Hepatocyte (in vitro differentiated cells): Measurements from ENCODE around the gene MACROD2. TPM values are rescaled to one million over a fixed set of nuclear protein-coding genes. Genes with fewer than 3 reads are reported as not detected.
A peak's percentile ranks its signal among the peaks of the same experiment; 100 is the strongest.

Source experiments
- DNase-seq: peaks from one replicate; pipeline ENCODE4 v3.0.0-alpha.2; 2016; ENCODE audit warnings: low spot score
- H2AFZ ChIP-seq: fragments of 200-600 bp; sonication (generic); 2 replicates; pipeline ENCODE4 v1.6.0; 2016; ENCODE audit warnings: antibody characterized with exemption, mild to moderate bottlenecking
- H3K27ac ChIP-seq: fragments of 200-600 bp; sonication (generic); 2 replicates; pipeline ENCODE4 v1.5.1; 2016; ENCODE audit warnings: mild to moderate bottlenecking
- H3K27me3 ChIP-seq: fragments of 200-600 bp; sonication (generic); 2 replicates; pipeline ENCODE4 v1.6.1; 2016
- H3K36me3 ChIP-seq: fragments of 200-600 bp; sonication (generic); replicated peaks from 2 replicates; pipeline ENCODE4 v1.5.1; 2016; ENCODE audit warnings: low read depth; ENCODE audit not compliant: insufficient read depth
- H3K4me1 ChIP-seq: fragments of 200-600 bp; sonication (generic); 2 replicates; pipeline ENCODE4 v1.5.1; 2016; ENCODE audit warnings: mild to moderate bottlenecking, moderate library complexity; ENCODE audit not compliant: insufficient read depth
- H3K4me2 ChIP-seq: fragments of 200-600 bp; sonication (generic); 2 replicates; pipeline ENCODE4 v1.6.0; 2016
- H3K4me3 ChIP-seq: fragments of 200-600 bp; sonication (generic); 2 replicates; pipeline ENCODE4 v1.5.1; 2016; ENCODE audit warnings: mild to moderate bottlenecking
- H3K79me2 ChIP-seq: fragments of 200-600 bp; sonication (generic); 2 replicates; pipeline ENCODE4 v1.6.0; 2017; ENCODE audit warnings: mild to moderate bottlenecking
- H3K9me2 ChIP-seq: fragments of 200-600 bp; sonication (generic); replicated peaks from 2 replicates; pipeline ENCODE4 v1.6.0; 2017; ENCODE audit warnings: mild to moderate bottlenecking; ENCODE audit not compliant: insufficient read depth
- H3K9me3 ChIP-seq: fragments of 200-600 bp; sonication (generic); 2 replicates; pipeline ENCODE4 v1.5.1; 2016; ENCODE audit warnings: low read depth, mild to moderate bottlenecking
- H4K20me1 ChIP-seq: fragments of 200-600 bp; sonication (generic); 2 replicates; pipeline ENCODE4 v1.6.0; 2016; ENCODE audit warnings: mild to moderate bottlenecking; ENCODE audit not compliant: insufficient read depth, poor library complexity, severe bottlenecking
- CTCF ChIP-seq: fragments of 200-600 bp; sonication (generic); IDR thresholded peaks from 2 replicates; pipeline ENCODE4 v1.5.1; 2016; ENCODE audit warnings: antibody characterized with exemption, mild to moderate bottlenecking; ENCODE audit not compliant: poor library complexity
- EZH2 ChIP-seq: fragments of 200-600 bp; sonication (generic); IDR thresholded peaks from 2 replicates; pipeline ENCODE4 v1.6.1; 2016; ENCODE audit warnings: antibody characterized with exemption, mild to moderate bottlenecking, borderline replicate concordance
- EZH2phosphoT487 ChIP-seq: fragments of 200-600 bp; sonication (generic); IDR thresholded peaks from one replicate; pipeline ENCODE4 v1.6.1; 2018; ENCODE audit warnings: antibody characterized with exemption, mild to moderate bottlenecking, low read depth, moderate library complexity; ENCODE audit not compliant: unreplicated experiment, severe bottlenecking
- WGBS: methylation state at CpG from one replicate; pipeline ENCODE4 v1.1.6; 2016; ENCODE audit warnings: low lambda C conversion rate; ENCODE audit errors: missing lambda C conversion rate; 5-methylcytosine and 5-hydroxymethylcytosine counted together
- polyA plus RNA-seq: library from polyadenylated mRNA; unstranded; fragments of >200 nt; fragmentation: Nextera tagmentation; extraction: Ambion mirVana; gene quantifications from 2 replicates; pipeline ENCODE4 v1.2.1, GENCODE V29; 2016
- total RNA-seq: library from RNA; depleted of rRNA; stranded (reverse); fragments of >200 nt; gene quantifications from 2 replicates; pipeline ENCODE4 v1.2.3, GENCODE V29; 2014

Gene MACROD2
- total and polyA plus RNA-seq, 2 experiments from 2014 or later, result 2.4 to 3.1 TPM

GRCh38 chr20:14361509-14362345 lies 366.4 kb downstream of the MACROD2 start:
- TF ChIP-seq EZH2phosphoT487 (no peak), CTCF (no peak), EZH2 (no peak)
- no peak overlapping the region for H3K4me2 ChIP-seq
- no peaks in the 10 kb centered on the region for H3K36me3 ChIP-seq
- no peaks in the 10 kb centered on the region for H3K27me3 ChIP-seq
- no peak overlapping the region for H2AFZ ChIP-seq
- H3K79me2 ChIP-seq, result no peaks in the 10 kb centered on the region
- H3K4me1 ChIP-seq, result no peaks in the 10 kb centered on the region
- H3K9me2 ChIP-seq, result no peaks in the 10 kb centered on the region
- H3K27ac ChIP-seq, result no peak overlapping the region
- no peaks in the 10 kb centered on the region for H3K9me3 ChIP-seq
- H4K20me1 ChIP-seq, result no peaks in the 10 kb centered on the region
- no peak overlapping the region for H3K4me3 ChIP-seq
- no peak for DNase-seq
- WGBS, result 86% methylated on average over 3 of the region's 3 CpGs

- H4K20me1 ChIP-seq, result no peaks in the 10 kb centered on the region
- H2AFZ ChIP-seq, result no peak overlapping the region
- H3K9me2 ChIP-seq, result no peaks in the 10 kb centered on the region
- no peaks in the 10 kb centered on the region for H3K79me2 ChIP-seq
- no peak overlapping the region for H3K4me3 ChIP-seq
- no peak overlapping the region for H3K4me2 ChIP-seq
- DNase-seq, result no peak
- WGBS, result 47% methylated on average over 3 of the region's 3 CpGs
- H3K9me3 ChIP-seq, result no peaks in the 10 kb centered on the region
- peaks cover 7% of the 10 kb centered on the region for H3K4me1 ChIP-seq
- TF ChIP-seq CTCF (no peak), EZH2 (no peak), EZH2phosphoT487 (no peak)
- no peaks in the 10 kb centered on the region for H3K36me3 ChIP-seq
- H3K27ac ChIP-seq, result no peak overlapping the region
- no peaks in the 10 kb centered on the region for H3K27me3 ChIP-seq
Measured at GRCh38 chr20:14374196-14374595, 378.9 kb downstream of the MACROD2 start.

GRCh38 chr20:14375416-14375985 lies 380.2 kb downstream of the MACROD2 start:
- Histone ChIP-seq H3K79me2 (no peaks in the 10 kb centered on the region), H3K27me3 (no peaks in the 10 kb centered on the region), H3K9me3 (no peaks in the 10 kb centered on the region), H2AFZ (no peak overlapping the region), H3K4me1 (peaks cover 7% of the 10 kb centered on the region), H3K9me2 (no peaks in the 10 kb centered on the region), H3K27ac (no peak overlapping the region), H3K36me3 (no peaks in the 10 kb centered on the region), H4K20me1 (no peaks in the 10 kb centered on the region), H3K4me3 (no peak overlapping the region), H3K4me2 (peak overlapping the region; percentile 9)
- DNase-seq, result no peak
- 30% methylated on average over 4 of the region's 4 CpGs for WGBS
- no peak for TF ChIP-seq EZH2phosphoT487
- no peak for TF ChIP-seq EZH2
- no peak for TF ChIP-seq CTCF
